H1 (cell line): ENCODE data around the gene GAK. TPM values are rescaled to one million over a fixed set of nuclear protein-coding genes. Genes with fewer than 3 reads are reported as not detected.

Source experiments
- CTCF ChIA-PET: fragments of 300-600 bp; sonication (Branson Sonifier 250); formaldehyde crosslinking; loops from one replicate; lab custom pipeline; 2021; ENCODE audit not compliant: partially characterized antibody; lab: Charles Lee
- POLR2A ChIA-PET: fragments of 300-600 bp; sonication (Branson Sonifier 250); formaldehyde crosslinking; loops from one replicate; lab custom pipeline; 2021; ENCODE audit warnings: inconsistent platforms; ENCODE audit not compliant: partially characterized antibody; lab: Charles Lee
- DNase-seq, 2 experiments: peaks; one replicate each; pipeline versions ENCODE4 v3.0.0 to v3.0.0-alpha.2; 2010 to 2022; ENCODE audit warnings: low spot score in 2 of 2, low read depth in 1 of 2, mixed read lengths in 1 of 2
- FAIRE-seq: peaks from 2 replicates; lab custom pipeline; 2011; peaks lifted over from hg19 to GRCh38; lab: Jason Lieb, UNC
- H2AFZ ChIP-seq: 2 replicates; pipeline ENCODE4 v1.8.1; 2012; ENCODE audit warnings: low read length, inconsistent platforms
- H2AK5ac ChIP-seq: 2 replicates; pipeline ENCODE4 v1.6.1; 2013; ENCODE audit warnings: low read depth, low read length
- H2BK120ac ChIP-seq: replicated peaks from 2 replicates; pipeline ENCODE3; 2013; ENCODE audit warnings: low read depth, low read length, inconsistent platforms
- H2BK12ac ChIP-seq: 2 replicates; pipeline ENCODE4 v1.6.1; 2013; ENCODE audit warnings: low read depth, low read length
- H2BK15ac ChIP-seq: 2 replicates; pipeline ENCODE4 v1.6.1; 2013; ENCODE audit warnings: low read length
- H2BK20ac ChIP-seq: 2 replicates; pipeline ENCODE4 v1.6.1; 2013; ENCODE audit warnings: low read length
- H2BK5ac ChIP-seq: 2 replicates; pipeline ENCODE4 v1.6.1; 2013; ENCODE audit warnings: low read depth, low read length
- H3K14ac ChIP-seq: 2 replicates; pipeline ENCODE4 v1.6.1; 2013; ENCODE audit warnings: inconsistent platforms; ENCODE audit not compliant: insufficient read length
- H3K18ac ChIP-seq: 2 replicates; pipeline ENCODE4 v1.6.1; 2013; ENCODE audit warnings: low read length; ENCODE audit errors: extremely low read depth
- H3K23ac ChIP-seq: 2 replicates; pipeline ENCODE4 v1.6.1; 2013; ENCODE audit warnings: inconsistent platforms; ENCODE audit not compliant: insufficient read length
- H3K23me2 ChIP-seq: 2 replicates; pipeline ENCODE4 v1.6.1; 2013; ENCODE audit warnings: low read depth, low read length
- H3K27ac ChIP-seq: 2 replicates; pipeline ENCODE4 v1.6.1; 2011; ENCODE audit warnings: low read depth, low read length, inconsistent platforms
- H3K27me3 ChIP-seq, 4 experiments: replicated peaks in 1 of 4; 1 replicate in 1 of 4; 2 replicates in 3 of 4; pipeline versions ENCODE4 v1.6.1 to v1.8.1; 2011 to 2013; ENCODE audit warnings: low read length in 3 of 4, mild to moderate bottlenecking in 3 of 4, inconsistent platforms in 2 of 4, mixed read lengths in 2 of 4, moderate library complexity in 1 of 4; ENCODE audit not compliant: control insufficient read depth in 3 of 4, insufficient read depth in 3 of 4; ENCODE audit errors: extremely low read depth in 1 of 4
- H3K36me3 ChIP-seq, 4 experiments: 2 replicates each; pipeline versions ENCODE4 v1.6.1 to v1.8.1; 2011 to 2013; ENCODE audit warnings: mild to moderate bottlenecking in 4 of 4, low read length in 3 of 4, moderate library complexity in 2 of 4, control low read depth in 1 of 4, inconsistent platforms in 1 of 4; ENCODE audit not compliant: insufficient read depth in 4 of 4, control insufficient read depth in 2 of 4
- H3K4ac ChIP-seq: replicated peaks from 2 replicates; pipeline ENCODE3; 2013; ENCODE audit warnings: low read length, low read depth, mixed read lengths, inconsistent platforms; ENCODE audit not compliant: insufficient read length
- H3K4me1 ChIP-seq, 4 experiments: replicated peaks in 1 of 4; 1 replicate in 1 of 4; 2 replicates in 3 of 4; pipeline versions ENCODE4 v1.6.1 to v1.8.1; 2011 to 2013; ENCODE audit warnings: low read length in 3 of 4, inconsistent platforms in 2 of 4, mixed read lengths in 1 of 4; ENCODE audit not compliant: insufficient read depth in 4 of 4, control insufficient read depth in 3 of 4
- H3K4me2 ChIP-seq, 2 experiments: 2 replicates each; pipeline versions ENCODE4 v1.6.1 to v1.8.1; 2011 to 2013; ENCODE audit warnings: low read depth in 2 of 2, low read length in 2 of 2, control low read depth in 1 of 2, inconsistent platforms in 1 of 2, mild to moderate bottlenecking in 1 of 2; ENCODE audit not compliant: insufficient read depth in 1 of 2
- H3K4me3 ChIP-seq, 4 experiments: fragments of 200-600, 300-600 bp in 1 of 4; sonication (generic), shearing (Covaris generic), sonication (Bioruptor Twin) in 1 of 4; 2 replicates each; pipeline versions ENCODE4 v1.5.1 to v1.8.1; 2011 to 2016; ENCODE audit warnings: low read length in 4 of 4, low read depth in 3 of 4, control low read depth in 2 of 4, inconsistent platforms in 2 of 4, mild to moderate bottlenecking in 2 of 4, mixed read lengths in 1 of 4, moderate library complexity in 1 of 4; ENCODE audit not compliant: insufficient read depth in 2 of 4; ENCODE audit errors: extremely low read depth in 1 of 4
- H3K56ac ChIP-seq: replicated peaks from 2 replicates; pipeline ENCODE3; 2013; ENCODE audit warnings: low read depth, mild to moderate bottlenecking, mixed read lengths, low read length, inconsistent platforms; ENCODE audit not compliant: insufficient read length
- H3K79me1 ChIP-seq: 2 replicates; pipeline ENCODE4 v1.6.1; 2013; ENCODE audit warnings: low read depth, low read length, control low read depth
- H3K79me2 ChIP-seq, 2 experiments: 2 replicates each; pipeline versions ENCODE4 v1.6.1 to v1.8.1; 2012 to 2013; ENCODE audit warnings: low read length in 2 of 2, mild to moderate bottlenecking in 2 of 2, inconsistent platforms in 1 of 2; ENCODE audit not compliant: insufficient read depth in 2 of 2, control insufficient read depth in 1 of 2
- H3K9ac ChIP-seq, 4 experiments: replicated peaks in 1 of 4; 1 replicate in 1 of 4; 2 replicates in 3 of 4; pipeline versions ENCODE4 v1.6.1 to v1.8.1; 2011 to 2013; ENCODE audit warnings: low read depth in 3 of 4, low read length in 3 of 4, control low read depth in 2 of 4, mild to moderate bottlenecking in 2 of 4, moderate library complexity in 2 of 4, inconsistent platforms in 1 of 4; ENCODE audit errors: extremely low read depth in 1 of 4
- H3K9me3 ChIP-seq, 2 experiments: 2 replicates each; pipeline versions ENCODE4 v1.6.1 to v1.8.1; 2012 to 2013; ENCODE audit warnings: mild to moderate bottlenecking in 2 of 2, moderate library complexity in 2 of 2, control low read depth in 1 of 2, inconsistent platforms in 1 of 2, low read depth in 1 of 2, low read length in 1 of 2, mixed read lengths in 1 of 2; ENCODE audit not compliant: insufficient read depth in 2 of 2
- H4K20me1 ChIP-seq, 2 experiments: replicated peaks in 1 of 2; 2 replicates each; pipeline versions ENCODE3 to v1.8.1; 2011 to 2013; ENCODE audit warnings: inconsistent platforms in 2 of 2, low read length in 2 of 2, mild to moderate bottlenecking in 1 of 2; ENCODE audit not compliant: insufficient read depth in 2 of 2, control insufficient read depth in 1 of 2
- H4K5ac ChIP-seq: 2 replicates; pipeline ENCODE4 v1.6.1; 2013; ENCODE audit warnings: low read length, low read depth, mixed read lengths, inconsistent platforms; ENCODE audit not compliant: insufficient read length
- H4K8ac ChIP-seq: 2 replicates; pipeline ENCODE4 v1.8.0; 2013; ENCODE audit warnings: mild to moderate bottlenecking, moderate library complexity, low read length, inconsistent platforms; ENCODE audit not compliant: insufficient read depth; ENCODE audit errors: extremely low read depth
- H4K91ac ChIP-seq: replicated peaks from 2 replicates; pipeline ENCODE3; 2013; ENCODE audit warnings: low read length, mixed read lengths, inconsistent platforms; ENCODE audit not compliant: insufficient read length
- CREB1 ChIP-seq: IDR thresholded peaks from 2 replicates; pipeline ENCODE4 v1.6.1; 2012; ENCODE audit warnings: inconsistent platforms
- CTBP2 ChIP-seq: IDR thresholded peaks from 2 replicates; pipeline ENCODE4 v1.7.0; 2011; ENCODE audit warnings: borderline replicate concordance, mild to moderate bottlenecking, moderate library complexity, mixed read lengths, low read length; ENCODE audit not compliant: insufficient read depth, insufficient read length
- GTF2F1 ChIP-seq: IDR thresholded peaks from 2 replicates; pipeline ENCODE4 v1.6.1; 2012; ENCODE audit warnings: low read depth, low read length, improper control_type of control experiment, borderline replicate concordance
- JUN ChIP-seq: IDR thresholded peaks from 2 replicates; pipeline ENCODE4 v1.6.1; 2011; ENCODE audit warnings: low read depth, mild to moderate bottlenecking, improper control_type of control experiment, low read length
- POLR2A ChIP-seq, 2 experiments: IDR thresholded peaks; 1 replicate in 1 of 2; 2 replicates in 1 of 2; pipeline ENCODE4 v1.6.1; 2011; ENCODE audit warnings: low read depth in 2 of 2, low read length in 2 of 2, mild to moderate bottlenecking in 2 of 2; ENCODE audit errors: control extremely low read depth in 1 of 2
- POLR2AphosphoS5 ChIP-seq: IDR thresholded peaks from 2 replicates; pipeline ENCODE4 v1.6.1; 2011; ENCODE audit warnings: low read depth, low read length
- RNF2 ChIP-seq: fragments of 200-900, 300-1000 bp; sonication (generic); IDR thresholded peaks from 2 replicates; pipeline ENCODE4 v1.7.1; 2016; ENCODE audit warnings: borderline replicate concordance, low read depth, mild to moderate bottlenecking, antibody characterized with exemption, low read length; ENCODE audit not compliant: poor library complexity, severe bottlenecking; ENCODE audit errors: missing control alignments
- SIRT6 ChIP-seq: IDR thresholded peaks from one replicate; pipeline ENCODE4 v1.7.1; 2012; ENCODE audit warnings: low read length, inconsistent platforms
- SP2 ChIP-seq: IDR thresholded peaks from 2 replicates; pipeline ENCODE4 v1.6.1; 2012; ENCODE audit warnings: mild to moderate bottlenecking, low read length, inconsistent platforms
- WGBS, 2 experiments: shearing (Covaris generic) in 1 of 2; methylation state at CpG; one replicate each; pipeline versions ENCODE4 v1.1.6 to v1.1.7; 2013 to 2015; ENCODE audit warnings: low lambda C conversion rate in 2 of 2, mixed read lengths in 2 of 2, inconsistent platforms in 1 of 2, low coverage in 1 of 2, missing lambda C conversion rate in 1 of 2; ENCODE audit not compliant: insufficient replicate concordance in 2 of 2, insufficient coverage in 1 of 2, insufficient read length in 1 of 2; ENCODE audit errors: extremely low coverage in 1 of 2, missing lambda C conversion rate in 1 of 2; 5-methylcytosine and 5-hydroxymethylcytosine counted together
- polyA plus RNA-seq, 7 experiments: library from polyadenylated mRNA; depleted of rRNA in 3 of 7; stranded (reverse) in 5 of 7; unstranded in 2 of 7; fragments of >200 nt in 5 of 7; fragments of 200-250 nt in 2 of 7; gene quantifications; 1 replicate in 5 of 7; 2 replicates in 1 of 7; 4 replicates in 1 of 7; pipeline versions ENCODE4 v1.2.1 to v1.2.3, GENCODE V29; 2011 to 2013; ENCODE audit warnings: missing spikeins in 2 of 7, mixed read lengths in 2 of 7
- total RNA-seq: library from RNA; stranded (reverse); fragmentation: NEBNext Ultra II Directional; extraction: Animal tissue kit (Norgen Biotek cat#: 25700); gene quantifications from 2 replicates; pipeline ENCODE4 v1.2.1, GENCODE V29; 2021
- TF ChIP-seq, protein P1 (sequence below), 3 experiments: IDR thresholded peaks; 1 replicate in 2 of 3; 2 replicates in 1 of 3; pipeline versions ENCODE4 v1.5.1 to v1.6.1; 2011; ENCODE audit warnings: low read length in 3 of 3, mild to moderate bottlenecking in 3 of 3, inconsistent platforms in 2 of 3, low read depth in 1 of 3, moderate library complexity in 1 of 3; ENCODE audit not compliant: insufficient read depth in 1 of 3; ENCODE audit errors: control extremely low read depth in 1 of 3
- TF ChIP-seq, protein P2 (sequence below): IDR thresholded peaks from 2 replicates; pipeline ENCODE4 v1.6.1; 2011; ENCODE audit warnings: low read length, improper control_type of control experiment

The GAK gene
- total and polyA plus RNA-seq, 2 of the 8 experiments (the other 6 are each of a cell fraction or from before 2014, with no cell fraction given): 31.5 to 70.8 TPM

DNA sequence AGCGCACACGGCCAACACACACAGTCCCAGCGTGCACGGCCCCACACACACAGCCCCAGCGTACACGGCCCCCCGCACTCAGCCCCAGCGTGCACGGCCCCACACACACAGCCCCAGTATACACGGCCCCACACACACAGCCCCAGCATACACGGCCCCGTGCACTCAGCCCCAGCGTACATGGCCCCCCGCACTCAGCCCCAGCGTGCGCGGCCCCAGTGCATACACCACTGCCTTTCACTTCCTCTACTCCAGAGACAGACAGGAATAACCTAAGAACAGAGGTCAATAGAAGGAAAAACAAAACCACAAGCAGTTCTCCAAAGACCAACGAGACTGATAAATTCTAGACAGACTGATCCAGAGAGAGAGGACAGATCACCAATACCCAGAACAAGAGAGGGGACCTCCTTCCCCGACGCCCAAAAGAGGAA is 17.1 kb downstream of the GAK start:
- H3K14ac ChIP-seq: no peak overlapping the region
- no peak overlapping the region for H2BK20ac ChIP-seq
- no peak overlapping the region for H3K23ac ChIP-seq
- H3K4ac ChIP-seq: no peak overlapping the region
- no peak overlapping the region for H4K8ac ChIP-seq
- no peak for TF ChIP-seq CREB1
- TF ChIP-seq SP2: no peak
- TF ChIP-seq POLR2AphosphoS5: no peak
- TF ChIP-seq, protein P1, sequence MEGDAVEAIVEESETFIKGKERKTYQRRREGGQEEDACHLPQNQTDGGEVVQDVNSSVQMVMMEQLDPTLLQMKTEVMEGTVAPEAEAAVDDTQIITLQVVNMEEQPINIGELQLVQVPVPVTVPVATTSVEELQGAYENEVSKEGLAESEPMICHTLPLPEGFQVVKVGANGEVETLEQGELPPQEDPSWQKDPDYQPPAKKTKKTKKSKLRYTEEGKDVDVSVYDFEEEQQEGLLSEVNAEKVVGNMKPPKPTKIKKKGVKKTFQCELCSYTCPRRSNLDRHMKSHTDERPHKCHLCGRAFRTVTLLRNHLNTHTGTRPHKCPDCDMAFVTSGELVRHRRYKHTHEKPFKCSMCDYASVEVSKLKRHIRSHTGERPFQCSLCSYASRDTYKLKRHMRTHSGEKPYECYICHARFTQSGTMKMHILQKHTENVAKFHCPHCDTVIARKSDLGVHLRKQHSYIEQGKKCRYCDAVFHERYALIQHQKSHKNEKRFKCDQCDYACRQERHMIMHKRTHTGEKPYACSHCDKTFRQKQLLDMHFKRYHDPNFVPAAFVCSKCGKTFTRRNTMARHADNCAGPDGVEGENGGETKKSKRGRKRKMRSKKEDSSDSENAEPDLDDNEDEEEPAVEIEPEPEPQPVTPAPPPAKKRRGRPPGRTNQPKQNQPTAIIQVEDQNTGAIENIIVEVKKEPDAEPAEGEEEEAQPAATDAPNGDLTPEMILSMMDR (IDR thresholded peaks at IDR 0.05; ENCODE audit: control extremely low read depth in 1 of 3, insufficient read depth in 1 of 3, low read depth in 1 of 3, low read length in 3 of 3): no peak
- TF ChIP-seq, protein P2, sequence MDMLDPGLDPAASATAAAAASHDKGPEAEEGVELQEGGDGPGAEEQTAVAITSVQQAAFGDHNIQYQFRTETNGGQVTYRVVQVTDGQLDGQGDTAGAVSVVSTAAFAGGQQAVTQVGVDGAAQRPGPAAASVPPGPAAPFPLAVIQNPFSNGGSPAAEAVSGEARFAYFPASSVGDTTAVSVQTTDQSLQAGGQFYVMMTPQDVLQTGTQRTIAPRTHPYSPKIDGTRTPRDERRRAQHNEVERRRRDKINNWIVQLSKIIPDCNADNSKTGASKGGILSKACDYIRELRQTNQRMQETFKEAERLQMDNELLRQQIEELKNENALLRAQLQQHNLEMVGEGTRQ: no peak
- no peak for TF ChIP-seq RNF2
- no peak for TF ChIP-seq POLR2A (IDR thresholded peaks at IDR 0.05; ENCODE audit: control extremely low read depth in 1 of 2, low read depth in 2 of 2, low read length in 2 of 2)
- no peak for TF ChIP-seq SIRT6
- no peak for TF ChIP-seq JUN
- no peak for TF ChIP-seq CTBP2
- no peak for TF ChIP-seq GTF2F1
- H2AK5ac ChIP-seq: no peak overlapping the region
- no peak overlapping the region for H2BK120ac ChIP-seq
- no peak overlapping the region for H2BK12ac ChIP-seq
- no peak for FAIRE-seq
- H3K9me3 ChIP-seq: no peaks in the 10 kb centered on the region
- POLR2A ChIA-PET: no interaction called here
- H2AFZ ChIP-seq: no peak overlapping the region
- peaks cover 13% of the 10 kb centered on the region for H3K79me1 ChIP-seq
- CTCF ChIA-PET: no interaction called here
- 88% methylated on average over 18 of the region's 20 CpGs; no CpG with 5 or more reads in 1 of the 2 experiments for WGBS, 2 experiments
- no peaks in the 10 kb centered on the region for H3K27me3 ChIP-seq
- peaks cover 6 to 11% of the 10 kb centered on the region in 2 experiments for H4K20me1 ChIP-seq
- H3K18ac ChIP-seq: no peak overlapping the region
- H3K27ac ChIP-seq: no peak overlapping the region
- no peak overlapping the region for H3K4me3 ChIP-seq
- no peaks in the 10 kb centered on the region for H3K4me1 ChIP-seq
- H3K4me2 ChIP-seq: no peak overlapping the region
- no peak overlapping the region for H3K9ac ChIP-seq
- H4K91ac ChIP-seq: no peak overlapping the region
- no peak overlapping the region for H2BK15ac ChIP-seq
- no peaks in the 10 kb centered on the region for H3K23me2 ChIP-seq
- no peak overlapping the region for H2BK5ac ChIP-seq
- DNase-seq: no peak
- no peak overlapping the region for H4K5ac ChIP-seq
- H3K36me3 ChIP-seq: peaks cover 0 to 8% (median 3%) of the 10 kb centered on the region in 4 experiments; a peak in 3 of 8 replicates
- no peak overlapping the region for H3K56ac ChIP-seq
- peaks cover 12 to 51% of the 10 kb centered on the region in 2 experiments for H3K79me2 ChIP-seq
